GM12872 (cell line): Measurements from ENCODE around the gene SLC22A31.

ENCODE experiments used
- TF ChIP-seq, protein P1 (sequence below): IDR thresholded peaks from 3 replicates; pipeline ENCODE4 v1.5.1; 2011; ENCODE audit warnings: low read depth, mild to moderate bottlenecking, low read length, moderate library complexity; ENCODE audit not compliant: insufficient read depth

Gene SLC22A31

GRCh38 chr16:89241187-89242007 is 41.1 kb upstream of the SLC22A31 start:
- TF ChIP-seq, protein P1, sequence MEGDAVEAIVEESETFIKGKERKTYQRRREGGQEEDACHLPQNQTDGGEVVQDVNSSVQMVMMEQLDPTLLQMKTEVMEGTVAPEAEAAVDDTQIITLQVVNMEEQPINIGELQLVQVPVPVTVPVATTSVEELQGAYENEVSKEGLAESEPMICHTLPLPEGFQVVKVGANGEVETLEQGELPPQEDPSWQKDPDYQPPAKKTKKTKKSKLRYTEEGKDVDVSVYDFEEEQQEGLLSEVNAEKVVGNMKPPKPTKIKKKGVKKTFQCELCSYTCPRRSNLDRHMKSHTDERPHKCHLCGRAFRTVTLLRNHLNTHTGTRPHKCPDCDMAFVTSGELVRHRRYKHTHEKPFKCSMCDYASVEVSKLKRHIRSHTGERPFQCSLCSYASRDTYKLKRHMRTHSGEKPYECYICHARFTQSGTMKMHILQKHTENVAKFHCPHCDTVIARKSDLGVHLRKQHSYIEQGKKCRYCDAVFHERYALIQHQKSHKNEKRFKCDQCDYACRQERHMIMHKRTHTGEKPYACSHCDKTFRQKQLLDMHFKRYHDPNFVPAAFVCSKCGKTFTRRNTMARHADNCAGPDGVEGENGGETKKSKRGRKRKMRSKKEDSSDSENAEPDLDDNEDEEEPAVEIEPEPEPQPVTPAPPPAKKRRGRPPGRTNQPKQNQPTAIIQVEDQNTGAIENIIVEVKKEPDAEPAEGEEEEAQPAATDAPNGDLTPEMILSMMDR = no peak

- TF ChIP-seq, protein P1 = no peak
Observed at GRCh38 chr16:89237733-89238132, 37.4 kb upstream of the SLC22A31 start.

GRCh38 chr16:89233678-89234490 is 33.5 kb upstream of the SLC22A31 start:
- TF ChIP-seq, protein P1 = no peak

DNA sequence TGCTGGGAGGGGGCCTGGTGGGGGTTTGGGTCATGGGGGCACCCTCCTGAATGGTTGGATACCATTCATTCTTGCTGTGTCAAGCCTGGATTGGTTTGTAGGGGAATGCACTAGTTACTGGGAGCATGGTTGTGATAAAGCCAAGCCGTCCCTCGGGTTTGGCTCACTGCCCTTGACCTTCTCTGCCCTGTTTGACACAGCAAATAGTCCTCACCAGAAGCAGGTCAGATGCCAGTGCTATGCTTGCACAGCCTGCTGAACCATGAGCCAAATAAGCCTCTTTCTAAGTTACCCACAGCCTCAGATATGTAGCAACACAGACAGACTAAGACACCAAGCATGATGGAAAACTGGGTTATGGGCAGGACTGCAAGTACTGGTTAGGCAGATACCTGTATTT is 31.8 kb upstream of the SLC22A31 start:
- TF ChIP-seq, protein P1 = no peak

DNA sequence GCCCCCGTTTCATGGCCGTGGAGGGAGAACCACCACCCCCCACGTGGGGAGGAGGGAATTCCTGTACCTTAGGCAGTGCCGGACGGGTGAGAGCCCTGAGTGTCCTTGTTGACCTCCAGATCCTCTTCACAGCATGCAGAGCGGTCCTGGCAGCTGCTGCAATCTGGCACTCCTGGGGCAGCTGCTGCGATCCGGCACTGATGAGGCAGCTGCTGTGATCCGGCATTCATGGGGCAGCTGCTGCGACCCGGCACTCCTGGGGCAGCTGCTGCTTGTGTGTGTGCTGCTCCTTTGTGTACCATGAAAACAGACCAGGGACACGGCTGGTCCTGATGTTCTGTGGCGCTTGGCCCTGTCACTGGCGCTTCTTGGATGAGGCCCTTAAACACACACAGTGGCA is 29.9 kb upstream of the SLC22A31 start:
- TF ChIP-seq, protein P1 = no peak

GRCh38 chr16:89224665-89225064 is 24.3 kb upstream of the SLC22A31 start:
- TF ChIP-seq, protein P1 = no peak

DNA sequence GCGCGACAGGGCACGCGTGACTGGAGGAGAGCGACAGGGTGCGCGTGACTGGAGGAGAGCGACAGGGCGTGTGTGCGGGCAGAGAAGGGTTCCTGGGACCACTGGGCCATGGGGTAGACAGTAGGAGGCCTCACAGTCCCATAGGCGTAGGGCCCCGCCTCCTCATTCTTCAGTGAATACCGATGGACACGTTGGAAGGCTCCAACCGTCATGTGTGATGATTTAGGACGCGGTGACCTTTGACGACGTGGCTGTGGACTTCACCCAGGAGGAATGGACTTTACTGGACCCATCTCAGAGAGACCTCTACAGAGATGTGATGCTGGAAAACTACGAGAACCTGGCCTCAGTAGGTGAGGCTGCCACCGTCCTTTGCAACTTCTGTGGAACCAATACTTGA is 22.6 kb upstream of the SLC22A31 start:
- TF ChIP-seq, protein P1 = no peak
